Gastrocnemius medialis (tissue), 4 donors: ENCODE data around the gene ADGRL3. TPM values are rescaled to one million over a fixed set of nuclear protein-coding genes. Genes with fewer than 3 reads are reported as not detected.
"Not testable (repeated sequence)": the region's sequence is repeated elsewhere in the genome, so short reads cannot be mapped to it uniquely, and the experiment has no call there.

ENCODE experiments used
- ATAC-seq, 2 donors: fragments of 150-250 bp; one replicate each; pipeline ENCODE4 v1.9.1; 2016
- DNase-seq, 2 donors: peaks; one replicate each; pipeline ENCODE4 v3.0.0-alpha.2; 2019
- H3K27ac ChIP-seq, 4 donors: fragments of 200-600 bp; sonication (generic); 1 replicate in 1 of 4; 2 replicates in 3 of 4; pipeline ENCODE4 v1.5.1; 2016 to 2018; ENCODE audit warnings: mild to moderate bottlenecking in 2 of 4, moderate library complexity in 1 of 4
- H3K27me3 ChIP-seq, 3 donors: fragments of 200-600 bp; sonication (generic) in 2 of 3; 1 replicate in 1 of 3; 2 replicates in 2 of 3; pipeline versions ENCODE4 v1.5.1 to v1.6.0; 2016 to 2019; ENCODE audit warnings: mild to moderate bottlenecking in 1 of 3, moderate library complexity in 1 of 3
- H3K36me3 ChIP-seq, 2 donors: fragments of 200-600 bp; sonication (generic) in 1 of 2; one replicate each; pipeline ENCODE4 v1.5.1; 2017 to 2018
- H3K4me1 ChIP-seq, 2 donors: fragments of 200-600 bp; sonication (generic) in 1 of 2; one replicate each; pipeline ENCODE4 v1.5.1; 2016 to 2017; ENCODE audit warnings: mild to moderate bottlenecking in 2 of 2
- H3K4me3 ChIP-seq, 4 donors: fragments of 200-600 bp; sonication (generic) in 3 of 4; 1 replicate in 1 of 4; 2 replicates in 3 of 4; pipeline ENCODE4 v1.5.1; 2016 to 2019; ENCODE audit warnings: mild to moderate bottlenecking in 2 of 4
- H3K9me3 ChIP-seq, 3 donors: fragments of 200-600 bp; sonication (generic) in 2 of 3; 1 replicate in 1 of 3; 2 replicates in 2 of 3; pipeline ENCODE4 v1.5.1; 2016 to 2019
- CTCF ChIP-seq, 5 experiments: fragments of 450-650 bp in 3 of 5; fragments of 200-600 bp in 2 of 5; sonication (generic) in 2 of 5; IDR thresholded peaks in 4 of 5; conservative IDR thresholded peaks in 1 of 5; 1 replicate in 4 of 5; 2 replicates in 1 of 5; pipeline ENCODE4 v1.5.1; 2016 to 2019; ENCODE audit warnings: antibody characterized with exemption in 5 of 5, mild to moderate bottlenecking in 3 of 5, moderate library complexity in 3 of 5
- POLR2A ChIP-seq, 2 donors: fragments of 450-650 bp; IDR thresholded peaks; one replicate each; pipeline ENCODE4 v1.6.1; 2017; ENCODE audit warnings: antibody characterized with exemption in 2 of 2, mild to moderate bottlenecking in 2 of 2, moderate library complexity in 2 of 2
- in situ Hi-C, 4 donors: fragments of 200-750 bp; cut with MboI; loops; one replicate each; pipeline versions ENCODE4 v1.15.0 to v1.8.0; 2017; ENCODE audit warnings: low sequenced_read_pairs in 4 of 4
- intact Hi-C: fragments of 100-400 bp; cut with DNase I; formaldehyde crosslinking; loops from one replicate; pipeline ENCODE4 v1.15.1; 2023; ENCODE audit warnings: low total_unique reads
- total RNA-seq, 4 donors: library from RNA; depleted of rRNA; stranded (reverse); fragments of >200 nt; gene quantifications; one replicate each; pipeline versions ENCODE4 v1.1.0 to v1.2.3, GENCODE V29; 2016

Gene ADGRL3
- total RNA-seq, 4 donors from 2014 or later, result 0.69 to 2.2 (median 1.1) TPM

- intact Hi-C loops (no loop called here), in situ Hi-C loops (no loop called here)
- ATAC-seq, result no peak
- TF ChIP-seq CTCF (IDR thresholded peaks at IDR 0.05 in 4 of 5, conservative IDR thresholded peaks at IDR 0.05 in 1 of 5), result no peak
- no peak for TF ChIP-seq POLR2A (IDR thresholded peaks at IDR 0.05)
- Histone ChIP-seq H3K36me3 (no peaks in the 10 kb centered on the region), H3K4me3 (no peak overlapping the region), H3K27me3 (no peaks in the 10 kb centered on the region), H3K27ac (no peak overlapping the region), H3K4me1 (no peaks in the 10 kb centered on the region), H3K9me3 (no peaks in the 10 kb centered on the region)
- no peak for DNase-seq
These were observed 159.2 kb downstream of the ADGRL3 start for GRCh38 chr4:61359301-61359700.

- DNase-seq, intact Hi-C loops, ATAC-seq, in situ Hi-C loops, H3K4me3 ChIP-seq, H3K9me3 ChIP-seq, H3K27ac ChIP-seq, H3K4me1 ChIP-seq, H3K36me3 ChIP-seq, H3K27me3 ChIP-seq: not testable (repeated sequence)
These were observed 172.7 kb downstream of the ADGRL3 start for GRCh38 chr4:61372817-61373216.

- Histone ChIP-seq H3K4me3 (no peak overlapping the region), H3K27ac (no peak overlapping the region), H3K27me3 (no peaks in the 10 kb centered on the region), H3K9me3 (no peaks in the 10 kb centered on the region), H3K36me3 (no peaks in the 10 kb centered on the region), H3K4me1 (no peaks in the 10 kb centered on the region)
- intact Hi-C loops (no loop called here), in situ Hi-C loops (no loop called here)
- ATAC-seq (no peak), DNase-seq (no peak)
- TF ChIP-seq CTCF (IDR thresholded peaks at IDR 0.05 in 4 of 5, conservative IDR thresholded peaks at IDR 0.05 in 1 of 5), result no peak
These were observed 173.8 kb downstream of the ADGRL3 start for GRCh38 chr4:61373901-61374440.

GRCh38 chr4:61374447-61374891 lies 174.3 kb downstream of the ADGRL3 start:
- no peak for TF ChIP-seq POLR2A (IDR thresholded peaks at IDR 0.05)
- no peak for TF ChIP-seq CTCF (IDR thresholded peaks at IDR 0.05 in 4 of 5, conservative IDR thresholded peaks at IDR 0.05 in 1 of 5)
- H3K36me3 ChIP-seq, result no peaks in the 10 kb centered on the region
- DNase-seq, result no peak
- in situ Hi-C loops, result no loop called here
- ATAC-seq, result no peak
- H3K4me1 ChIP-seq, result no peaks in the 10 kb centered on the region
- H3K4me3 ChIP-seq, result no peak overlapping the region
- H3K9me3 ChIP-seq, result no peaks in the 10 kb centered on the region
- intact Hi-C loops, result no loop called here
- no peaks in the 10 kb centered on the region for H3K27me3 ChIP-seq
- no peak overlapping the region for H3K27ac ChIP-seq

GRCh38 chr4:61375301-61375700 lies 175.2 kb downstream of the ADGRL3 start:
- no peak overlapping the region for H3K27ac ChIP-seq
- intact Hi-C loops (no loop called here), in situ Hi-C loops (loop anchor here in 1 of 4 donors (25.0 kb wide), 1 partner anchor 112 kb away; no protein-coding TSS in a partner anchor)
- H3K4me3 ChIP-seq, result no peak overlapping the region
- H3K27me3 ChIP-seq, result no peaks in the 10 kb centered on the region
- no peaks in the 10 kb centered on the region for H3K4me1 ChIP-seq
- TF ChIP-seq CTCF (IDR thresholded peaks at IDR 0.05 in 4 of 5, conservative IDR thresholded peaks at IDR 0.05 in 1 of 5) (no peak), POLR2A (IDR thresholded peaks at IDR 0.05) (no peak)
- H3K36me3 ChIP-seq, result no peaks in the 10 kb centered on the region
- ATAC-seq (no peak), DNase-seq (no peak)
- no peaks in the 10 kb centered on the region for H3K9me3 ChIP-seq
